HG03280 (cell line): ENCODE measurements around the gene LYRM9.
"Not testable (repeated sequence)": the region's sequence is repeated elsewhere in the genome, so short reads cannot be mapped to it uniquely, and the experiment has no call there.

Source experiments
- ATAC-seq: cut with Tn5 transposase; IDR thresholded peaks from one replicate; pipeline ENCODE4 v1.9.1; 2021; ENCODE audit warnings: mild to moderate bottlenecking, moderate library complexity; ENCODE audit not compliant: unreplicated experiment

The LYRM9 gene

GRCh38 chr17:27892866-27893769, at the start of gene LYRM9:
LYRM9 (minus strand) TSS chr17:27893365; CDS start chr17:27882694, 10,671 bp downstream.
- ATAC-seq, result peak; percentile 96

GRCh38 chr17:27940503-27941428, 47.6 kb upstream of the LYRM9 start:
- no peak for ATAC-seq

DNA sequence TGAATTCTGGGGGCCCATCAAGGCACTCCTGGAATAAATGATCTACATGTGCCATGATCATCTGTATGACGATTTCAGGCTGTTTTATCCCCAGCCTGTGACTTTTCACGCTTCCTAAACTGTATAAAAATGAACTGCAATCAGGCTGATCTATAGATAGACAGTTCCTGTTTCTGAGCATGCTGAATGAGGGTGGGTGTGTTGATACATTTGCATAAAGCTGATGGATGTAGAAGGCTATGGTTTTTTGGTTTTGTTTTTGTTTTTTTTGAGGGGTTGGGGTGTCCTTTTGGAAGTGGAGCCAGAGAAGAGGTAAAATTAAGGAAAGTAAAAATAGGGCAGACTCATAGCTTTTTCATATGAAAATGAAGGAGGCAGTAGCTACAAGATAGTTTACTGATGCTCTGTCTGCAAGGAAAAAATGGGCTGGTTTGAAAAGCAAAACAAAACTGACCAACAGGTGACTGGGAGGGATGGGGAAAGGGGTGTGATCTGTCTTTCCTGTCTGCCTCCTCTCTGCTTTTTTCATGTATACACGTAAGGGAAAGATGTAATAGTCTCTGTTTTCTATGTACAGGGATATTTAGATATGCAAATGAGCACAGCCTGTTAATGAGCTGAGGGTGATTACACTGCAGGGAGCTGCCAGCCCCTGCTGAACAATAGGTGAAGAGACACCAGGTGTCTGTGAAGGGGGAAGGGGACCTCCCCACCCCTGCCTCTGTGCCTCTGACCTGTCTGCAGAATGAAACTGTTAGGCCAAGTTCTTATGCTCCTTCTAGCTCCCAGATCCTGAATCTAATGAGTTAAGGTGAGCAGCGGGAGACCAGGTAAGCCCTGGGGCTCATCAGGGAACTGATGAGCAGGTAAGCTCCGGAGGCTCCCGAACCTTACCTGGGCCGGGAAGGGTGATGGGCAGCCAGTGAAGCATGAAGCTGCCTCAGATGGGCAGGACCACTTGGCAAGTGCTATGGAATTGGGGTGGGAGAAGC, 46.6 kb upstream of the LYRM9 start:
- ATAC-seq, result no peak

DNA sequence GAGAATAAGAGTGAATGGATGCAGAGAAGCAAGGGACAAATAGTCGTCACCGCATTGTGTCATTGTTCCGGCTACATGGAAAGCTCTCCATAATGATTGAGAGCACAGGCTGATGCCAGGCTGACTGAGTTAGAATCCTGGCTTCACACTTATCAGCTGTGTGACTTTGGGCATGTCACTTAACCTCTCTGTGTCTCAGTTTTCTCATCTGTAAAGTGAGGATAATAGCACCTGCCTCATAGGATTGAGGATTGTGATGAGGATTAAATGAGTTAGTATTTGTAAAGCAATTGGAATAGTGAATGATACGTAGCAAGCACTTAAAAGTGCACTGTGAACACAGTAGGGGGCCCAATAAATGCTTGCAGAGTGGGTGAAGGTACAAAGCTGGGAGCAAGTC, 45.7 kb upstream of the LYRM9 start:
- ATAC-seq, result no peak

DNA sequence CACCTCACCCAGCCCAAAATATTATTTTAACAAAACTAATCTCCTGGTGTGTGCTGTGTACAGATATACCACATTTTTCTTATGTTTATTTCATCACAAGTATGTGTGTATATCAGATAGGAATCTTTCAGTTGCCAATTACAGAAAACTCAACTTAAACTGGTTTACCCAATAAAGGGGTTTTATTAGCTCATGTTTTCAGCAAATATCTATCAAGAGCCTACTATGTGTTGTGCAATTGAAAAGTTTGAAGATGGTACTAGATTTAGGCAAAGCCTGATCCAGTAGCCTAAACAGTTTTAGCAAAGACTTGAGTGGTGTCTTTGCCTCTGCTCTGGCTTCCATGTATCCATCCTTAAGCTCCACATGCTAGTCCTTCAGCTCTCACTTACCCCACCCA, 45.1 kb upstream of the LYRM9 start:
- no peak for ATAC-seq

- no peak for ATAC-seq
Observed at GRCh38 chr17:27937025-27937546, 43.9 kb upstream of the LYRM9 start.

- ATAC-seq, result no peak
Observed at GRCh38 chr17:27930000-27930399, 36.8 kb upstream of the LYRM9 start.

GRCh38 chr17:27928587-27928986, 35.4 kb upstream of the LYRM9 start:
- ATAC-seq, result no peak

DNA sequence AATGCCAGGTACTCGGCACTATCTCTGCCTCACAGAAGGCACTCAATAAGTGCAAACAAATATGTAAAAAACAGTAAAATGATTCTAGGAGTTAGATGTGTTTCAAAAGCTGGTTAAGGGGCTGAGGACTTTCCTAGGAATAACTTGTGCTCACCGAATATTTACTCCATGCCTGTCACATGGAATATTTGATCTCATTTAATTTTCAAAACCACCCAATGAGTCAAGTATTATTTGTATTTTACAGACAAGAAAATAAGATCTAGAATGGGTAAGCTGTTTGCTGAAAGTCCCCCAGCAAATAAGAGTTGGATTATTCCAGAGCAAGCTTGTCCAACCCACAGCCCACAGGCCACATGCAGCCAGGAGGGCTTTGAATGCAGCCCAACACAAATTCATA, 34.6 kb upstream of the LYRM9 start:
- no peak for ATAC-seq

GRCh38 chr17:27921599-27921998, 28.4 kb upstream of the LYRM9 start:
- ATAC-seq, result no peak

DNA sequence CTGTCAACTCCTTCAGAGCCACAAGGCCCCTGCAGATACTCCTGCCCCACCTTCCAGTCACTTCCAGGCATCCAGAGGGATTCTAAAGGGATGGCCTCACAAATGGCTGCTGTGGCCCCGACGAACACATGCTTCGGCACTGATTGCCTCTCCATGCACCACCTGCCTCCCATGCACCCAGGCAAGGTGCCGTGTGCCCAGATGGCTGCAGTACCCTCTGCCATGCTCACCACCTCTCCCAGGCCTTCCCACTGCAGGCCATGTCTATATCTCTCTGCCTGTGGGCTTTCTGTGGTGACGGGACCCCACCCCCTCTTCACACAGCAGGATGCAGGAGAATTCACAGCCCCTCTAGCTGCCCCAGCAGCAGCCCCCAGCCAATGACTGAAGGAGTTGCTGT, 27.9 kb upstream of the LYRM9 start:
- ATAC-seq, result no peak

GRCh38 chr17:27920569-27920968, 27.4 kb upstream of the LYRM9 start:
- no peak for ATAC-seq

DNA sequence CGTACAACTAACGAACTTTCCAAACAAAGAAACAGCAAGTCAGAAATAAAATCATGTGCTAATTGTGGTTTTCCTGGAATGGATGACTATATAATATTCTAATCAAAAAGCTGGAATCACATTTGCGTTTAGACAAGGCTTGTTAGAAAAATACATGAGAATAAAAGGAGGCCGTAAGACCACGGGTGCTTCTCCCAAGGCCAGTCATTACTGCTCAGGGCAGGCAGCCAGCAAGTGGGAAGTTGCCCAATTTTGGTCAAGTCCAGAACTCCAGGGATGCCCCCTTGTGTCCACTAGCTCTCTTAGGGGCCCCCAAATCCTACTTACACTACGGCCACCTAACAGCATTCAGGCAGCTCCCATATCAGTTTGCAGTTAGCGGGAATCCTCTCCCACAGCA, 25.9 kb upstream of the LYRM9 start:
- ATAC-seq, result no peak

DNA sequence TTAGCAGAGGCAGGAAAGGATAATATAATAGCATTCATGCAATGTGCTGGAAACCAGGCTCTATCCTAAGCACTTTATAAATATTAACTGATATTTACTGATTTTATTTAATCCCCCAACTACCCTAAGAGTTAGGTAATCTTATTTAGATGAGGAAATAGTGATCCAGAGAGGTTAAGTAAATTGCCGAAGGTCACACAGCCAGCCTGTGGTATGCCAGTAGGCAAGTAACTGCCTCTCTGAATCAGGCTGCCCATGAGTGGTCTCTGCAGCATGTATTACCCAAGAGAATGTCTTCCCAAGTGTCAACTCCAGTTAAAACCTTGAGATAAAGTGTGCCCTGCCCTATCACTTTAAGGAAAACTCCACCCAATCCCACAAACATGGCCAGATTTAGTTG, 25.3 kb upstream of the LYRM9 start:
- no peak for ATAC-seq

GRCh38 chr17:27917000-27917399, 23.8 kb upstream of the LYRM9 start:
- no peak for ATAC-seq

DNA sequence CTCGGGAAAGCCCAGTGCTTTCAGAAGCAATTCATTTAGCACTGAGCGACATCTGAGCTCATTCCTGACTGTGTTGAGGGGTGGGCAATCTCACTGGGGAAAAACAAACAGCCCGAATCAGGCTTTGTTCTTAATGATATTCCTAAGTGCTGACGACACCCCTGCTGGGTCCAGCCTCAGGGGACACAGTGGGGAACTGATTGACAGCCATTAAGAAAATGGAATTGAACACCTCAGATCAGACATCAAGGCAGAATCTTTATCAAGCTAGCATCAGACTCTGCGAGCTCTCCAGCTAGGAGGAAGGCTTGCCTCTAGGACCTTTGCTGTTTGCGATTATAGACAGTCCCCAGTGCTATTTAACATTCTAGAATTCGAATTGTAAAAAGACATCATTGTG, 22.5 kb upstream of the LYRM9 start:
- no peak for ATAC-seq

- no peak for ATAC-seq
Observed at GRCh38 chr17:27914382-27914781, 21.2 kb upstream of the LYRM9 start.

GRCh38 chr17:27912964-27913363, 19.8 kb upstream of the LYRM9 start:
- ATAC-seq, result no peak

DNA sequence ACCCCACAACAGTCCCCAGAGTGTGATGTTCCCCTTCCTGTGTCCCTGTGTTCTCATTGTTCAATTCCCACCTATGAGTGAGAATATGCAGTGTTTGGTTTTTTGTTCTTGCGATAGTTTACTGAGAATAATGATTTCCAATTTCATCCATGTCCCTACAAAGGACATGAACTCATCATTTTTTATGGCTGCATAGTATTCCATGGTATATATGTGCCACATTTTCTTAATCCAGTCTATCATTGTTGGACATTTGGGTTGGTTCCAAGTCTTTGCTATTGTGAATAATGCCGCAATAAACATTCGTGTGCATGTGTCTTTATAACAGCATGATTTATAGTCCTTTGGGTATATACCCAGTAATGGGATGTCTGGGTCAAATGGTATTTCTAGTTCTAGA, 19.1 kb upstream of the LYRM9 start:
- ATAC-seq, result not testable (repeated sequence)

DNA sequence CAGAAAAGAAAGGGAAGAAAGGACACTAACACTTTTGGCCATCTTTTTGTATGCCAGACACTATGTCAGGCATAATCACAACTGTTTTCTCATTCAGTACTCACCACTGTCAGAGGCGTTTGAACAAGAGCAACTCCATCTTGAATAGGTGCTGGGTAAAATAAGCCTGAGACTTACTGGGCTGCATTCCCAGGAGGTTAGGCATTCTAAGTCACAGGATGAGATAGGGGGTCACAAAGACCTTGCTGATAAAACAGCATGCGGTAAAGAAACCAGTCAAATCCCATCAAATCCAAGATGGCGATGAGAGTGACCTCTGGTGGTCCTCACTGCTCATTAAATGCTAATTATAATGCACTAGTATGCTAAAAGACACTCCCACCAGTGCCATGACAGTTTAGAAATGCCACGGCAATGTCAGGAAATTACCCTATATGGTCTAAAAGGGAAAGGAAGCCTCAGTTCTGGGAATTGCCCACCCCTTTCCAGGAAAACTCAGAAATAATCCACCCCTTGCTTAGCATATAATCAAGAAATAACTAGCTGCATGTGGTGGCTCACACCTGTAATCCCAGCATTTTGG, 14.9 kb upstream of the LYRM9 start:
- ATAC-seq, result no peak
